Measurements from ENCODE around the gene MANSC1. TPM values are rescaled to one million over a fixed set of nuclear protein-coding genes. Genes with fewer than 3 reads are reported as not detected.

Gene MANSC1
- total and polyA plus RNA-seq, 2 donors (not counting 1 experiment from before 2014, with no cell fraction given), result 0.09 to 0.32 TPM

GRCh38 chr12:12282202-12282601 lies 67.8 kb downstream of the MANSC1 start:
- CTCF ChIA-PET, result no interaction called here
- no peak overlapping the region for H3K4me2 ChIP-seq (replicated peaks; ENCODE audit: low read depth, low read length, poor library complexity, severe bottlenecking)
- peaks cover 18% of the 10 kb centered on the region for H3K27me3 Mint-ChIP-seq
- H3K9me3 ChIP-seq (ENCODE audit: control extremely low read depth in 1 of 3, control insufficient read depth in 2 of 3, insufficient read depth in 1 of 3, low read length in 2 of 3), result peaks cover 0 to 4% (median 0%) of the 10 kb centered on the region in 3 donors
- POLR2A ChIA-PET, result no interaction called here
- DNase-seq (no peak), ATAC-seq (ENCODE audit: low read depth) (no peak)
- H3K4me3 ChIP-seq (ENCODE audit: control extremely low read depth in 1 of 5, extremely low read depth in 1 of 5, insufficient read depth in 1 of 5, low read depth in 2 of 5, low read length in 4 of 5), result no peak overlapping the region
- H3K9me3 Mint-ChIP-seq (ENCODE audit: insufficient read depth), result no peaks in the 10 kb centered on the region
- H3K27ac ChIP-seq (ENCODE audit: low read length in 2 of 2), result no peak overlapping the region
- no peak overlapping the region for H3K9ac ChIP-seq (ENCODE audit: low read length)
- no peaks in the 10 kb centered on the region for H3K4me1 ChIP-seq (ENCODE audit: control insufficient read depth in 2 of 2, insufficient read depth in 2 of 2, low read length in 2 of 2)
- no peaks in the 10 kb centered on the region for H3K36me3 ChIP-seq (replicated peaks in 1 of 2; ENCODE audit: control extremely low read depth in 1 of 2, control insufficient read depth in 1 of 2, extremely low read depth in 1 of 2, insufficient read depth in 2 of 2, low read length in 1 of 2)
- no peak overlapping the region for H2AFZ ChIP-seq (ENCODE audit: insufficient read depth, low read depth, low read length, poor library complexity, severe bottlenecking)
- H3K27ac Mint-ChIP-seq, result no peak overlapping the region
- no peaks in the 10 kb centered on the region for H3K79me2 ChIP-seq (ENCODE audit: control insufficient read depth, insufficient read depth, low read length)
- no CpG with 5 or more reads among the region's 3 CpGs for WGBS (ENCODE audit: insufficient coverage)
- H4K20me1 ChIP-seq (ENCODE audit: control insufficient read depth, insufficient read depth, low read length, poor library complexity, severe bottlenecking), result no peaks in the 10 kb centered on the region
- peaks cover 0 to 3% (median 1%) of the 10 kb centered on the region in 4 experiments for H3K27me3 ChIP-seq (replicated peaks in 1 of 4; ENCODE audit: control extremely low read depth in 1 of 4, control insufficient read depth in 3 of 4, insufficient read depth in 4 of 4, low read length in 3 of 4)
- TF ChIP-seq CTCF (IDR thresholded peaks at IDR 0.05) (no peak), EZH2 (IDR thresholded peaks at IDR 0.05; ENCODE audit: borderline replicate concordance, insufficient read depth, low read depth, low read length, poor library complexity, severe bottlenecking) (no peak)
- intact Hi-C loops (cut with micrococcal nuclease), result no loop called here
- H3K4me3 Mint-ChIP-seq, result no peak overlapping the region
- no peaks in the 10 kb centered on the region for H3K4me1 Mint-ChIP-seq

GRCh38 chr12:12281134-12281533 lies 68.9 kb downstream of the MANSC1 start:
- H4K20me1 ChIP-seq (ENCODE audit: control insufficient read depth, insufficient read depth, low read length, poor library complexity, severe bottlenecking), result no peaks in the 10 kb centered on the region
- ChIA-PET CTCF (interaction anchor here (0.7 kb wide), 1 partner anchor 20 kb away, joined by 4 read pairs; no protein-coding TSS in a partner anchor), POLR2A (no interaction called here)
- H3K36me3 ChIP-seq (replicated peaks in 1 of 2; ENCODE audit: control extremely low read depth in 1 of 2, control insufficient read depth in 1 of 2, extremely low read depth in 1 of 2, insufficient read depth in 2 of 2, low read length in 1 of 2), result no peaks in the 10 kb centered on the region
- no peaks in the 10 kb centered on the region for H3K4me1 ChIP-seq (ENCODE audit: control insufficient read depth in 2 of 2, insufficient read depth in 2 of 2, low read length in 2 of 2)
- no peak overlapping the region for H3K9ac ChIP-seq (ENCODE audit: low read length)
- intact Hi-C loops (cut with micrococcal nuclease), result no loop called here
- no peaks in the 10 kb centered on the region for H3K4me1 Mint-ChIP-seq
- ATAC-seq (ENCODE audit: low read depth), result no peak
- H3K27ac ChIP-seq (ENCODE audit: low read length in 2 of 2), result no peak overlapping the region
- peaks cover 0 to 3% (median 1%) of the 10 kb centered on the region in 4 experiments for H3K27me3 ChIP-seq (replicated peaks in 1 of 4; ENCODE audit: control extremely low read depth in 1 of 4, control insufficient read depth in 3 of 4, insufficient read depth in 4 of 4, low read length in 3 of 4)
- DNase-seq, result no peak
- TF ChIP-seq EZH2 (IDR thresholded peaks at IDR 0.05; ENCODE audit: borderline replicate concordance, insufficient read depth, low read depth, low read length, poor library complexity, severe bottlenecking), result no peak
- no peak for TF ChIP-seq CTCF (IDR thresholded peaks at IDR 0.05)
- no peak overlapping the region for H3K4me2 ChIP-seq (replicated peaks; ENCODE audit: low read depth, low read length, poor library complexity, severe bottlenecking)
- H3K4me3 Mint-ChIP-seq, result no peak overlapping the region
- peaks cover 18% of the 10 kb centered on the region for H3K27me3 Mint-ChIP-seq
- peaks cover under 1% of the 10 kb centered on the region for H3K9me3 Mint-ChIP-seq (ENCODE audit: insufficient read depth)
- H3K79me2 ChIP-seq (ENCODE audit: control insufficient read depth, insufficient read depth, low read length), result no peaks in the 10 kb centered on the region
- H3K4me3 ChIP-seq (ENCODE audit: control extremely low read depth in 1 of 5, extremely low read depth in 1 of 5, insufficient read depth in 1 of 5, low read depth in 2 of 5, low read length in 4 of 5), result no peak overlapping the region
- WGBS (ENCODE audit: insufficient coverage), result no CpG with 5 or more reads among the region's 1 CpG
- peaks cover 0 to 9% (median 2%) of the 10 kb centered on the region in 3 donors for H3K9me3 ChIP-seq (ENCODE audit: control extremely low read depth in 1 of 3, control insufficient read depth in 2 of 3, insufficient read depth in 1 of 3, low read length in 2 of 3)
- no peak overlapping the region for H3K27ac Mint-ChIP-seq
- H2AFZ ChIP-seq (ENCODE audit: insufficient read depth, low read depth, low read length, poor library complexity, severe bottlenecking), result no peak overlapping the region

Data from B cell (primary cell).